Neural cell (in vitro differentiated cells): ENCODE measurements around the gene NDUFB3.

Experiments used
- EP300 ChIP-seq: fragments of 450-650 bp; conservative IDR thresholded peaks from 2 replicates; pipeline ENCODE4 v1.6.1; 2014; ENCODE audit warnings: antibody characterized with exemption, mild to moderate bottlenecking, moderate library complexity; ENCODE audit not compliant: poor library complexity, severe bottlenecking
- EZH2 ChIP-seq: fragments of 200-600, 300-800 bp; shearing (Covaris generic), sonication (generic); IDR thresholded peaks from 2 replicates; pipeline ENCODE4 v1.6.1; 2014; ENCODE audit warnings: antibody characterized with exemption, low read length, borderline replicate concordance, mild to moderate bottlenecking; ENCODE audit not compliant: insufficient read depth, poor library complexity, severe bottlenecking
- MXI1 ChIP-seq: fragments of 450-650 bp; conservative IDR thresholded peaks from 2 replicates; pipeline ENCODE4 v1.6.1; 2014; ENCODE audit warnings: antibody characterized with exemption, mild to moderate bottlenecking; ENCODE audit not compliant: poor library complexity, severe bottlenecking
- POLR2AphosphoS5 ChIP-seq: IDR thresholded peaks from 2 replicates; pipeline ENCODE4 v1.6.1; 2012
- RAD21 ChIP-seq: fragments of 450-650 bp; conservative IDR thresholded peaks from 2 replicates; pipeline ENCODE4 v1.6.1; 2014; ENCODE audit warnings: antibody characterized with exemption, mild to moderate bottlenecking, moderate library complexity
- SMC3 ChIP-seq: fragments of 450-650 bp; conservative IDR thresholded peaks from 2 replicates; pipeline ENCODE4 v1.6.1; 2014; ENCODE audit warnings: antibody characterized with exemption, mild to moderate bottlenecking, moderate library complexity; ENCODE audit not compliant: poor library complexity
- TAF1 ChIP-seq: IDR thresholded peaks from 2 replicates; pipeline ENCODE4 v1.6.1; 2012; ENCODE audit warnings: low read depth
- TF ChIP-seq, protein P1 (sequence below): fragments of 450-650 bp; IDR thresholded peaks from 2 replicates; pipeline ENCODE4 v1.5.1; 2014; ENCODE audit warnings: antibody characterized with exemption, mild to moderate bottlenecking, moderate library complexity; ENCODE audit not compliant: poor library complexity, severe bottlenecking
- TF ChIP-seq, protein P2 (sequence below): IDR thresholded peaks from 2 replicates; pipeline ENCODE4 v1.6.1; 2012; ENCODE audit warnings: borderline replicate concordance

GRCh38 chr2:201090574-201090973 is 18.8 kb downstream of the NDUFB3 start:
- TF ChIP-seq, protein P1, sequence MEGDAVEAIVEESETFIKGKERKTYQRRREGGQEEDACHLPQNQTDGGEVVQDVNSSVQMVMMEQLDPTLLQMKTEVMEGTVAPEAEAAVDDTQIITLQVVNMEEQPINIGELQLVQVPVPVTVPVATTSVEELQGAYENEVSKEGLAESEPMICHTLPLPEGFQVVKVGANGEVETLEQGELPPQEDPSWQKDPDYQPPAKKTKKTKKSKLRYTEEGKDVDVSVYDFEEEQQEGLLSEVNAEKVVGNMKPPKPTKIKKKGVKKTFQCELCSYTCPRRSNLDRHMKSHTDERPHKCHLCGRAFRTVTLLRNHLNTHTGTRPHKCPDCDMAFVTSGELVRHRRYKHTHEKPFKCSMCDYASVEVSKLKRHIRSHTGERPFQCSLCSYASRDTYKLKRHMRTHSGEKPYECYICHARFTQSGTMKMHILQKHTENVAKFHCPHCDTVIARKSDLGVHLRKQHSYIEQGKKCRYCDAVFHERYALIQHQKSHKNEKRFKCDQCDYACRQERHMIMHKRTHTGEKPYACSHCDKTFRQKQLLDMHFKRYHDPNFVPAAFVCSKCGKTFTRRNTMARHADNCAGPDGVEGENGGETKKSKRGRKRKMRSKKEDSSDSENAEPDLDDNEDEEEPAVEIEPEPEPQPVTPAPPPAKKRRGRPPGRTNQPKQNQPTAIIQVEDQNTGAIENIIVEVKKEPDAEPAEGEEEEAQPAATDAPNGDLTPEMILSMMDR = no peak
- TF ChIP-seq, protein P2, sequence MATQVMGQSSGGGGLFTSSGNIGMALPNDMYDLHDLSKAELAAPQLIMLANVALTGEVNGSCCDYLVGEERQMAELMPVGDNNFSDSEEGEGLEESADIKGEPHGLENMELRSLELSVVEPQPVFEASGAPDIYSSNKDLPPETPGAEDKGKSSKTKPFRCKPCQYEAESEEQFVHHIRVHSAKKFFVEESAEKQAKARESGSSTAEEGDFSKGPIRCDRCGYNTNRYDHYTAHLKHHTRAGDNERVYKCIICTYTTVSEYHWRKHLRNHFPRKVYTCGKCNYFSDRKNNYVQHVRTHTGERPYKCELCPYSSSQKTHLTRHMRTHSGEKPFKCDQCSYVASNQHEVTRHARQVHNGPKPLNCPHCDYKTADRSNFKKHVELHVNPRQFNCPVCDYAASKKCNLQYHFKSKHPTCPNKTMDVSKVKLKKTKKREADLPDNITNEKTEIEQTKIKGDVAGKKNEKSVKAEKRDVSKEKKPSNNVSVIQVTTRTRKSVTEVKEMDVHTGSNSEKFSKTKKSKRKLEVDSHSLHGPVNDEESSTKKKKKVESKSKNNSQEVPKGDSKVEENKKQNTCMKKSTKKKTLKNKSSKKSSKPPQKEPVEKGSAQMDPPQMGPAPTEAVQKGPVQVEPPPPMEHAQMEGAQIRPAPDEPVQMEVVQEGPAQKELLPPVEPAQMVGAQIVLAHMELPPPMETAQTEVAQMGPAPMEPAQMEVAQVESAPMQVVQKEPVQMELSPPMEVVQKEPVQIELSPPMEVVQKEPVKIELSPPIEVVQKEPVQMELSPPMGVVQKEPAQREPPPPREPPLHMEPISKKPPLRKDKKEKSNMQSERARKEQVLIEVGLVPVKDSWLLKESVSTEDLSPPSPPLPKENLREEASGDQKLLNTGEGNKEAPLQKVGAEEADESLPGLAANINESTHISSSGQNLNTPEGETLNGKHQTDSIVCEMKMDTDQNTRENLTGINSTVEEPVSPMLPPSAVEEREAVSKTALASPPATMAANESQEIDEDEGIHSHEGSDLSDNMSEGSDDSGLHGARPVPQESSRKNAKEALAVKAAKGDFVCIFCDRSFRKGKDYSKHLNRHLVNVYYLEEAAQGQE = no peak
- TF ChIP-seq POLR2AphosphoS5 = no peak
- no peak for TF ChIP-seq EZH2
- TF ChIP-seq SMC3 = no peak
- no peak for TF ChIP-seq EP300
- no peak for TF ChIP-seq TAF1
- no peak for TF ChIP-seq RAD21
- TF ChIP-seq MXI1 = no peak
